Activated CD4-positive, CD25-positive, alpha-beta regulatory T cell treated with anti-CD3 and anti-CD28 coated beads, Interleukin-2, amount 50 U/mL, for 16 hours (primary cell): ENCODE data around the gene ELL.
"Not testable (repeated sequence)": the region's sequence is repeated elsewhere in the genome, so short reads cannot be mapped to it uniquely, and the experiment has no call there.

Source experiments
- DNase-seq: peaks from one replicate; pipeline ENCODE4 v3.0.0-alpha.2; 2020; ENCODE audit warnings: low read depth, low spot score

ELL gene

DNA sequence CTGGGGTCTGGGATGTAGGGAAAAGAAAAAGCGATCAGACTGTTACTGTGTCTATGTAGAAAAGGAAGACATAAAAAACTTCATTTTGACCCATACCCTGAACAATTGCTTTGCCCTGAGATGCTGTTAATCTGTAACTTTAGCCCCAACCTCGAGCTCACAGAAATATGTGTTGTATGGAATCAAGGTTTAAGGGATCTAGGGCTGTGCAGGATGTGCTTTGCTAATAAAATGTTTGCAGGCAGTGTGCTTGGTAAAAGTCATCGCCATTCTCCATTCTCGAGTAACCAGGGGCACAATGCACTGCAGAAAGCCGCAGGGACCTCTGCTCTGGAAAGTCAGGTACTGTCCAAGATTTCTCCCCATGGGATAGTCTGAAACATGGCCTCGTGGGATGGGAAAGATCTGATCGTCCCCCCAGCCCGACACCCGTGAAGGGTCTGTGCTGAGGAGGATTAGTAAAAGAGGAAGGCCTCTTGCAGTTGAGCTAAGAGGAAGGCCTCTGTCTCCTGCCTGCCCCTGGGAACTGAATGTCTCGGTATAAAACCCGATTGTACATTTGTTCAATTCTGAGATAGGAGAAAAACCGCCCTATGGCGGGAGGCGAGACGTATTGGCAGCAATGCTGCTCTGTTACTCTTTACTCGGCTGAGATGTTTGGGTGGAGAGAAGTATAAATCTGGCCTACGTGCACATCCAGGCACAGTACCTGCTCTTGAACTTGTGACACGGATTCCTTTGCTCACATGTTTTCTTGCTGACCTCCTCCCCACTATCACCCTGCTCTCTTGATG lies 119.2 kb downstream of the ELL start:
- DNase-seq: not testable (repeated sequence)

DNA sequence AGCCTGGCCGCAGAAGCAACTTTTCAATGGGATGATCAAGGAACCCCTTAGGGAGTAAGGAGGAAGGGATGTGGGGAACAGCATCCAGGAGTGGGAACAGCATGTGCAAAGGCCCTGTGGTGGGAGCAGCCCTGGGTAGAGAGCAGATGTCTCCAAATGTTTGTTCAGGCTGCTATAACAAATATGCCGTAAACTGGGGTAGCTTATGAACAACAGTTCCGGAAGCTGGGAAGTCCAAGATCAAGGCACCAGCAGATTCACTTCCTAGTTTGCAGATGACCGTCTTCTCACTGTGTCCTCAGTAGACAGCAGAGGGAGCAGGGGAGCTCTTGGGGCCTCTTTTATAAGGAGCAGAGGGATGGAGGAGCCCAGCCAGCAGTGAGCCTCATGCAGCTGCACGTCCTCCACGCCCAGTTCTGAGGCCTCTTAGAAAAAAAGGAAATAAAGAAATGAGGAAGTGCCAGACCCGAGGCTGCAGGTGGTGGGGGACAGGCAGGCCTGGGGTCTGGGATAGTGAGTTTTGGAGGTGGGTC lies 120.2 kb downstream of the ELL start:
- DNase-seq: no peak

DNA sequence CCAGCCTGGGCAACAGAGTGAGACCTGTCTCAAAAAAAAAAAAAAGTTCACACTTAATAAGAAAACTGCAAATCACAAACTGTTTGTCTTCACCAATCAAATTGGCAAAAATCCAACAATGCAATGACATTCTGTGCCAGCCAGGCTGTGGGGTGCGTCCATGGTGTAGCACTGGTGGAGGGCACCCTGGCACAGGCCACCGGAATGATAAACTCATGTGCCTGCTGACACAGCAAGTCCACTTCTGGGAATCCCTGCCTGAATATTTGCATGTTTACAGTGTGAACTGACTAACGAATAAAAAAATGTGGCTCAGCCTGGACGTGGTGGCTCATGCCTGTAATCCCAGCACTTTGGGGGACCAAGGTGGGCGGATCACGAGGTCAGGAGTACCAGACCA lies 122.9 kb downstream of the ELL start:
- no peak for DNase-seq

DNA sequence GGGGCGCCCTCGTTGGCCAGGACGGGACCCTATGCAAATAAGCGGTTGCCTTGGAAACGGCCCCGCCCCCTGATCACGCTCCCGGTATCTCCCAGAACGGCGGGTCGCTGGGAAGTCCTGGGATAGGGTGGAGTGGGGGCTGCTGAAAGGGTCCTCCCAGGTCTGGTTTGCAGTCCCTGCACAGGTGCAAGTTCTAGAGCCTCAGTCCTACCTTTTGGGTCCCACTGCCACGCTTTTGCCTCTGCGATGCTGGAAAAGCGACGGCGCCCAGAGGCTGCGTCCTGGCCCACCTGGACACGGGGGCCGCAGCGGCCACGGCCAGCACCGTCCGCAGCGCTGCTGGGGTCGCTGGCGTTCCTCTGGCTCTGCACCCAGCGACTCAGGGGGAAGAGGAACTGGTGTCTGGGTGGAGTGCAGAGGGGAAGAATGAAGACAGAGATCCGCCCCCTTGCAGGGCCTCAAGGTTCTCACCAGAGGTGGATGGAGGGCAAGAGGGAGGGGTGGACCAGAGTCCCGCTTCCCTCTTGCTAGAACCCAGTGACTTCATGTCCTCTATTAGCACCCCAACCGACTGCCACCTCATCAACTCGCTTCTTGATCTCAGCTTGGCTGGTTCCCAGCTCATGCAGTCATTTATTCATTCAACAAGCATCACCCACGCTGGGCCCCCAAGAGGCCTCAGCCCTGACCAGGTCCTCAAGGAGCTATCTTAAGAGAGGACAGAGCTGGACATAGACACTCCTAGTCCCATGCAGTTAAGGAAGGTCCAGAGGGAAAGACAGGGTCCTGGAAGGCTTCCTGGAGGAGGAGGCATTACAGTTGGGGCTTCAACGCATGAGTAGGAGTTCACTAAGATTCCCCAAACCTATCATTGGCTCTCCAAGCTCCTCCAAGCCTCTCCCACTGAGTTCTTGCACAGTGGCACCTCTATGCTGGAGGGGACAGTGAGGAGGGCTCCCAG lies 124.3 kb downstream of the ELL start, which contains the start of gene LRRC25:
Gene LRRC25 (minus strand): TSS at position 381 of the 961 bp plus-strand sequence. CDS start 659 bp downstream, outside the sequence.
- no peak for DNase-seq

DNA sequence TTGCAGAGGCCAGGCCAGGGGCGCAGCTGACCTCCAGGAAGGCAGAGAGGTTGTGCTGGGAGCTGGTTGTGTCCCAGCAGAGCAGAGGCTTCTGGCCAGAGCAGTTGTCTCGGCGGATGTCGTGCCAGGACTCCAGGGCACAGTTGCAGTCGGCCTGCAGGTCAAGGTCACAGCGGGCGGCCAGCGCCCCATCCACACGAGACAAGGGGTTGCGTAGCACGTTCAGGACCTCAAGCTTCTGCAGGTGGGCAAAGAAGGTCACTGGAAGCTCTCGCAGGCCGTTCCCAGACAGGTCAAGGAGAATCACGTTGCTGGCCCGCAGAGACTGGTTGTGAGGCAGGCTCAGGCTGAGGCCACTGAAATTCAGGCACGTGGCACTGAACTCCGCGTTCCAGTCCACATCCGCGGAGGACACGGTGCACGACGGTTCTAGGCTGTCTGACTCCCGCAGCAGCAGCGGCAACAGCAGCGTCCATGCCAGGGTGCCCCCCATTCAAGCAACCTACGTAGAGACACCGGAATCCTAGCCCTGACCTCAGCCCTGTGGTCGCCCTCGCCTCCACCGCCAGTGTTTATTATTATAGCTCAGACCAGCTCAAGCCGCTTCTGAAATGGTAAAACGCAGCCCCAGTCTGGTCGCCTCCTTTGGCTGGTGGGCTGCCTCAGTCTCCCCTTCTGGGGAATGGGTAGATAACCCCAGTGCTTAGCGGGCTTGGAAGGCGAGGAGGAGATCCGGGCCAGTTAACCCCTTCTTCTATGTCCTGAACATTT lies 125.2 kb downstream of the ELL start:
- no peak for DNase-seq

DNA sequence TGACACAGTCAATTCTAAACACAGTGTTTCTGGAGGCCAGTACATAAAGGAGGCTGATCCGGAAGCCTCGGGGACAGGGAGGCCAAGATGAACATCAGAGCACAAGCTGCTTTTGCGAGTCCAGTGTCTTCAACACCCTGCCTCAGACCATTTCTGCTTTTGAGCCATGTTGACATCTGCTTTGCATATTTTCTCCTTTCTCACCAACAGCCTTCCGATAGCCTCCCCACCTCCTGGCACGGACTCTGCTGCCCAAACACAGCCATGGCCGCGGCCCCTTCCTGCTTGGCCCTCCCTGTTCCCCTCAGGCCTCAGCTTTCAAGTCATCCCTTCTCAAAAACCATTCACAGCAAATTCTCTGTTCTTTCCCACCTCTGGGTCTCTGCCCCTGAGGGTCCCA lies 128.0 kb downstream of the ELL start:
- no peak for DNase-seq

DNA sequence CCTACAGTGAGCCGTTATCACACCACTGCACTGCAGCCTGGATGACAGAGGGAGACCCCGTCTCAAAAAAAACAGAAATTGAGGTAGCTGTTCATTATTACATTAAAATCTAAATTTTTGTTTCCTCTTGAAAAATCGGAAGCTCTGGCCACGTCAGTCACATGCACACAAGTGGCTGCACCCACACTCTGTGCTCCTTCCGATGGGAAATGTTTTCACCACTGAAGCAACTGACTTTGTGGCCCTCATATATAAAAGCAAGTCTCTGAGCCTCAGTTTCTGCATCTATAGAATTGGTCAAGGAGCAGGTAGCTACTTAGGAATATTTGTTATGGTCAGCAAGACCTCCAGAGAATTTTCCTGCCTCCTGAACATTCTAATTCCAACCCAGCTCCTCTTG lies 128.9 kb downstream of the ELL start:
- DNase-seq: no peak
